GOT3 (cell line): ENCODE measurements around the gene HOXC11.
A peak's percentile ranks its signal among the peaks of the same experiment; 100 is the strongest.

Source experiments
- DNase-seq: peaks from one replicate; lab custom pipeline; 2025; ENCODE audit warnings: mixed read lengths; lab: John Stamatoyannopoulos, UW

HOXC11 gene

DNA sequence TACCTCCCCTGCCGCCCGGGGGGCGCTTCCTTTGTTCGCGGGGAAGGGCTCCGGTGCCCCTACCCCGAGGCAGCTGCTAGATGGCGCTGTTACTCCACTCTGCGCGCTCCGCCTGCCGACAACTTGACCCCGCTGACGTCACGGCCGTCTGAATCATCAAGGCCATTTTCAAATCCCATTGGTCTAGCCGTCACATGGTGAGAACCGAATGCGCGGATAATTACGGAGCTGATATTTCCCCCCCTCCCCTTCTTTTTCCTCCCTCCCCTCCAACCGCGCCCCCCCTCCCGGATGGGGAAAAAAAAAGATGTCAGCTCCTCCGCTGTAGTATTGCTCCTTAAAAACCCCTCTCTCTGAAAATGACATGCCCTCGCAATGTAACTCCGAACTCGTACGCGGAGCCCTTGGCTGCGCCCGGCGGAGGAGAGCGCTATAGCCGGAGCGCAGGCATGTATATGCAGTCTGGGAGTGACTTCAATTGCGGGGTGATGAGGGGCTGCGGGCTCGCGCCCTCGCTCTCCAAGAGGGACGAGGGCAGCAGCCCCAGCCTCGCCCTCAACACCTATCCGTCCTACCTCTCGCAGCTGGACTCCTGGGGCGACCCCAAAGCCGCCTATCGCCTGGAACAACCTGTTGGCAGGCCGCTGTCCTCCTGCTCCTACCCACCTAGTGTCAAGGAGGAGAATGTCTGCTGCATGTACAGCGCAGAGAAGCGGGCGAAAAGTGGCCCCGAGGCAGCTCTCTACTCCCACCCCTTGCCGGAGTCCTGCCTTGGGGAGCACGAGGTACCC, 12.2 kb downstream of the HOXC11 start, which contains the start of gene HOXC10:
HOXC10 (plus strand) TSS at position 246 of the 791 bp plus-strand sequence; CDS start at position 360, 114 bp downstream.
- peak; percentile 40 for DNase-seq

DNA sequence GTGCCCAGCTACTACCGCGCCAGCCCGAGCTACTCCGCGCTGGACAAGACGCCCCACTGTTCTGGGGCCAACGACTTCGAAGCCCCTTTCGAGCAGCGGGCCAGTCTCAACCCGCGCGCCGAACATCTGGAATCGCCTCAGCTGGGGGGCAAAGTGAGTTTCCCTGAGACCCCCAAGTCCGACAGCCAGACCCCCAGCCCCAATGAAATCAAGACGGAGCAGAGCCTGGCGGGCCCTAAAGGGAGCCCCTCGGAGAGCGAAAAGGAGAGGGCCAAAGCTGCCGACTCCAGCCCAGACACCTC, 12.7 kb downstream of the HOXC11 start:
- no peak for DNase-seq

DNA sequence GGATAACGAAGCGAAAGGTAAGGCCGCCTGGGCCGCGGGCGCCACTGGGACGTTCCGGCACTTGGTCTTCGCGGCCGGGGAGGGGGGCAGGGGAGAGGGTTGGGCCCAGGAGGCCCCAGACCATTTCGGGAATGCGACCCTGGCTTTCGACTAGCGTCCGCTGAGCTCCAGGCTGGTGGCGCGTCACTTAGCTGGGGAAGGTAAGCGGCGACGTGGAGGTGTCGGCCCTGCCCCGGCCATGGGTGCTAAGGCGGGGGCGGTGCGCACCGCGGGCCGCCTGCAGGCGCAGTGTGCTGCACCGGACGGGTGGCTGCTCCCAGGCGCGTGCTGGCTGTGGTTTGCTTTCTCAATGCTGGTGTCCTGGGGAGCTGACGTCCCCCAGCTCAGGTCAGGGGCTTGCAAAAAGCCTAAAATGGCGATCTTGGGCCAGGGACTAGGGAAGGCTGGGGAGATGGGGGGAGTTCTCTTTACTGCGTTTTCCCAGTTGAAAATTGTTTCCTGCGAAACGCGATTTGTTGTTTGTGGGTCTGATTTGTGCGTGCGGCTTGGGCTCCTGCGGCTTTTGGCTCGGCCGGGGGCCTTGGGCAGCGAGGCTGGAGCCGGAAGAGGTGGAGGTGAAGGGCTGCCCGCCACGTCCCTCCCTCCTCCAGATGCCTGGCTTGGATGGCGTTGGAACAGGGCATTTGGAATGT, 13.2 kb downstream of the HOXC11 start:
- no peak for DNase-seq

DNA sequence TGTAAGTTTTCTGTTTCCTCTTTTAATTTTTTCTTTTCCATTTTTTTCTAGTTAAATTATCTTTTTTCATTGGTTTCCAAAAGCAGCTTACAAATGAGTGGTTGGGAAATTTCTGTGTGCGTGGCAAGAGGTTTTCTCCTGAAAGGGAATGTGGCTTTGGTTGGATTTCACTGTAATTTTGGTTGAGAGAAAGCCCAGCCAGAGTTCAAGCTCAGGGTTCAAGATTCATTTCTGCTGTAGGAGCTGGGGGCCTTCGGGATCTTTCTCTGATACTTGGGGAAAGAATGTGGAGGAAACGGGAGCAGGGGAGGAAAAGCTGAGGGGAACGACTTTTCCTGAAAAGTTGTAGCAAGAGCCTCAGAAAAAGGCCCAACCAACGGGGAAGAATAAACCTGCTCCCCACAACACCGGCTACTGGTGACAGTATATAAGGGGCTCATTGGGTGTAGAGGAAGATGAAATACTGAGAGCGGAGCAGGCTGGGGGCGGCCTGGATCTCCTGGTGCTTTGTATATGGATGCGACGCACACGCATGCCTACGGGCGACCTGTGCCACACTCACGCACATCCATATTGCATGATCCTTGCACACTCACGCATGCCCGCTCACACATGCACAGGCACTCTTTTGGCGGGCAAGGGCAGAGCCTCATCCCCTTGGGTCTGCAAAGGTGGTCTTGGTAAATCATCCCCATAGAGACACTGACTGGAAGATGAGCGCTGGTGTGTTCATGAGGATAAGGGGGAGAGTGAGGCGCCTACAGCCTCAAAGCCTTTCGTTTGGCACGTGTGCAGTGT, 14.0 kb downstream of the HOXC11 start:
- no peak for DNase-seq

DNA sequence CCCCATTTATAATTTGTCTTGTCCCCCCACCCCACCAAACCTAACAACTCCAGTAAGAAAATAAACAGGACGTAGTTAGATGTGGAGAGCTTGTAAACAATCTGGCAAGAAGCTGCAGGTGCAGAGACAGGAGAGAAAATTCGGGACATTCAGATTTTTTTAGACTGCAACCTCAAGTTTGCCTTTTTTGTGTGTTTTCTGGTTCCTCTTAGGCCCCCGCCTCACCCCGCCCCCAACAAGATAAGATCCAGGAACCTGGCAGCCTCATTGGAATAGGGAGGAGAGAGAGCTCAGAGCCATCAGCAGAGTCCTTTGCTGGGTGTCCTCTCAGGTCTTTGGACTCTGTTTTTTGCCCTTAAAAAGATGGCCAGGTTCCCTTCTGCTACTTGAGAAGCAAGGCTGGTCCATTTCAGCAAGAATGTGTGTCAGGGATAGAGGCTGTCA, 14.9 kb downstream of the HOXC11 start:
- no peak for DNase-seq

DNA sequence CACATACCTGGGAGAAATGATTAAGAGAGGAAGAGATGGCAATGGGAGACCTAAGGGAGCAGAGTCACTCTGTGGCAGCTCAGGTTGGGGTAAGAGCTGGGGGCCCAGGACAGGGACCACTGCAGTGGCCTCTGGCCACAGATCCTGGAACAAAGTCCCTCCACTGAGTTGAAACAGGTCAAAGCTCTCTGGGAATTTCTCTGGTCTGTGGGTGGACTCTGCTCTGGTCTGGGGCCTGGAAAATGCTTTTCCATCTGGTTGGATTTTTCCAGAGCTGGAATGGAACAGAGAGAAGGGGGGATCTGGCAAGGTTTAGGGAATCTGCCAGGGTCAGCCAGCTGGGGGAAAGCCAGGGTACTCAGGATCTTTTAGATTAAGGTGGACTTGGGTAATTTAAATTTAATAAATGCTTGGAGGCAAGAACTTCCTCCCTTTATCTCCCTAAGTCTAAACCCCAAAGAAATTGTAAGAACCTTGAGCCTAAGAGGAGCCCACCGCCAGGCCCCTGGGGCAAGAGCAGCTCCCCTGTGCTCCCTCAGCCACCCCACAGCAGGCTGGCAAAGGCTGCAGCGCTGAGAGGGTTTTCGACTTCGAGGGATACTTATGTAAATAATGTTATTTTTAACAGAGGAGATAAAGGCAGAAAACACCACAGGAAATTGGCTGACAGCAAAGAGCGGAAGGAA, 15.8 kb downstream of the HOXC11 start:
- DNase-seq, result no peak

DNA sequence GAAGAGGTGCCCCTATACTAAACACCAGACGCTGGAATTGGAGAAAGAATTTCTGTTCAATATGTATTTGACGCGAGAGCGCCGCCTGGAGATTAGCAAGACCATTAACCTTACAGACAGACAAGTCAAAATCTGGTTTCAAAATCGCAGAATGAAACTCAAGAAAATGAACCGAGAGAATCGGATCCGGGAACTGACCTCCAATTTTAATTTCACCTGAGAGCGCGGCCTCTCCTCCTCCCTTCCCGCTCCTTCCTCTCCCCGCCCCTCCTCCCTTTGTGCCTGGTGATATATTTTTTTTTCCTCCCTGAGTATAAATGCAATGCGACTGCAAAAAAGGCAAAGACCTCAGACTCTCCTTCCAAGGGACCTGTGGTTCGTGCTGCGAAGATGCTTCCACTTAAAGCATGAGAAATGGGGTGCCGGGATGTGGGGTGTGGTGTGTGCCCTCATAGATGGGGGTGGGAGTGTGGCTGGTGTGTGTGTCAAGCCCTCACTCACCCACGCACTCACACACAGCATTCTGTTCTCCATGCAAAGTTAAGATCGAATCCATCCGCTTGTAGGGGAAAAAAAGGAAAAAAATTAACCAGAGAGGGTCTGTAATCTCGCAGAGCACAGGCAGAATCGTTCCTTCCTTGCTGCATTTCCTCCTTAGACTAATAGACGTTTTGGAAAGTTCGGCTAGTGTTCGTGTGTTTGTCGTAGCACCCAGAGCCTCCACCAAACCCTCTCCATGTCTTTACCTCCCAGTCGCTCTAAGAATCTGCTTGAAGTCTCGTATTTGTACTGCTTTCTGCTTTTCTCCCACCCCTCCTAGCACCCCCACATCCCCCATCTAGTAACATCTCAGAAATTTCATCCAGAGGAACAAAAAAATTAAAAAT, 16.5 kb downstream of the HOXC11 start:
- DNase-seq, result no peak

DNA sequence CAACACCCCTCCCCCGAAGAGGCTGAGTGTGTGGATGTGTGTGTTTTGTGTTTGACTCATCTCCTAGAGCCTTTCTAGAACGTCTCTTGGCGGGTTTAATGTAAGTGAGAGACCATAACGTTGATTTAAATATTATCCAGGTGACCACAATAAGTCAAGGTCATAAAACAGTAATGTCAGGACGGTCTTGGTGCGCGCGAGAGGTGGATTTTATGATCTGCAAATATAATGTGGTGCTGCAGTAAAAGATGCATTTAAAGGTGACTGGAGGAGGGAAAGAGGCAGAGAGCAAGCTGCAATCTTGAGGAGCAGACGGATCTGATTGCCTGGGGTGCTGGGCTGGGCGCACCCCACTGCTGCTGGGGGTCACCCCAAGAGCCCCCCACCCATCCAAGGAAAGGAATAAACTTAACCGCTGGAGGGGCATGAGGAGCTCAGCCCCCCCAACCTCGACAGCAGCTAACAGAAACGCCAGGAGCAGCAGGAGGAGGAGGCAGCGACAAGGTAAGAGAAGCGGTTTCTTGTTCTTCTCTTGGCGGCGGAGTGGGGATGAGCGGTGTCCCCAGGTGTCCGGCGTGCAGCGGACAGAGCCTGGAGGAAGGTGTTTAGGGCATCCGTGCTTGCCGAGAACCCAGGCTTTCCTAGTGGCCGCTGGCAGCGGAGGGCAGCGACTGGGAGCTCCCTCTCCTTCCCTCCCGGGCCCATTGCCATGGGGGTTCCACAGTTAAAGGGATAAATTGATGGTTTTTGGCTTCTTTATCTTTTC, 17.6 kb downstream of the HOXC11 start:
- no peak for DNase-seq

DNA sequence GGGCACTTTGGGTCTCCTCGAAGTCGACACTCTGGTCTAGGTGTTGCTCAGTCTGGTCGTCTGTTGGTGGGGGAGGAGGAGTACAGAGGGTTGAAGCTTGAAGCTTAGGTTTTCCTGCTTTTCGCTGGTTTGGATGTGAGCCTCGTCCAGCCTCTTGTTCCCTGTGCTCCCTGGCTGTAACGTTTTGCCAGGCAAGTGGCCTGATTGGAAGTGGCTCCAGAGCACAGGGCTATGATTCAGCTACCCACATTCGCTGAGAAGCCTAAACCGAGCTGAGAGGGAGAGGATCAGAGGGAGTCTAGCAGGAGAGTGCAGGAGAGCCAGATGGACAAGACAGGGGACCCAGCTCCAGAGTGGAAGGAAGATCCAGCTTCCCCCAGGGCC, 18.1 kb downstream of the HOXC11 start:
- no peak for DNase-seq

DNA sequence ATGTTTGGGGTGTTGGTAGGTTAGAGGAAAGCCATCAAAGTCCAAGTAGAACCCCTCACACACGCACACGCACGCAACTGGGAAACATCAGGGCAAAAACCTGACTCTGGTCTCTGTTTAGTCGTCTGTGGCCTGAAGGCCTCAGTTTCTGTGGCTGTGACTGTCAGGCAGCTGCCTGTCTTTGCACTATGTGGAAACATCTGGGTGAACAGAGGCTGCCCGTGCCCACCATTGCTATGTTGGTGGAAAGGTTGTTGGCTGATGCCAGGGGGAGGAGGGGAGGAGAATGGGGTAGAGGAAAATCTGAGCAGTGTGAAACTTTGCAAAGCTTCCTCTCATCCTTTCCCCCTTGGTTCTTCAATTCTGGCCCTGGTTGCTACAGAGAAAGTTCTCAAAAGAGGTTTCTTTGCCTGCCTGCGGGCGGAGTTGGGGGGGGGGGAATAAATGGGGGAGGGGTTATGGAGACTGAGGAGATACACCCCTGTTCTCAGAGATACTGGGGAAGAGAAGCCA, 19.5 kb downstream of the HOXC11 start:
- DNase-seq, result no peak

DNA sequence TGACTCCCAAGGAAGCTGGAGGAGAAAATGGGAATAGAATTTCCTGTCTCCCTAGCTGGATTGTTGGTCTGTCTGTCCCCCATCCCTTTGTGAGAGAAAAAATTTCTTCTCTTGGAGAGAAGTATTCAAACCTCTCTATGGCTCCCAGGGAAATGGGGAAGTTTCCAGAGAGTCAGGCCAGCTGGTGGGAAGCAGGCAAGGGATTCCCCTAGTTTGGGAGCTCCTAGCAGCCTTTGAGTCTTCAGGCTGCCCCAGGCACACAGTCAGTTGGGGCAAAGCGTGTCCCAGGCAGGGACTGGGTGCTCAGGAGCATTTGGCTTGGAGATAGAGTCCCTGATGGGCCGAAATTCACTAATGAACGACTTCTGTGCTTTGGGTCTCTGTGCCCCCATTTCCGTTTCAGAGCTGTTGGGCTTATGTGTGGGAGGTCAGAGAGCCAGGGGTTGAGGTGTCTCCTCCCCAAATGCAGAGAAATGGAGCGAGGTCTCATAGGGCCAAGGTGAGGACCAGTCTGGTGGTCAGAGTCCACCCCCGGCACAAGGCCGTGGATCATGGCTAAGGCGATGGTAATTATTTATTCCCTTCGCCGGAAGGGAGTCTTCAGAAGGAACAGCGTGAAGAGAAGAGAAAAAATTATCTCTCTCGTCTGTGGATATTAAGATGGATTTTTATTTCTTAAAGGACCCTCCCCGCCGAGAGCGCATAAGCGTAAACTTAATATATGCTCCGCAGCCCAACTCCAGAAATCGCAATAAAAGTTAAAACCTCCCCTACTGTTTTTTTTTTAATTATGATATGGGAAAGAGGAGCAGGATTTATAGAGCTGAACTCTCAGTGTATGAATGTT, 20.5 kb downstream of the HOXC11 start:
- no peak for DNase-seq

DNA sequence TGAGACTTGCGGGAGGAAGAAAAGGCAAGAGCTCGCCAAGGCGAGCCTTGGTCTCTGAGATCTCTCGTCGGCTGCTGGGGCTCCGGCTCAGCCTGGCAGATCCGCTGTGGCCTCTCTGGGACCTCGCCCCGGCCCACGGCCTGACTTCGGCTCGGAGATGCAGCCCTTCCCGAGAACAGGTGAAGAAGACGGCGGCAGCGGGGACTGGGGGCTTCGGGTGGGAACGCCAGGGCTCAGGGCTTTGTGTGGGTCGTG, 21.0 kb downstream of the HOXC11 start:
- DNase-seq, result no peak

DNA sequence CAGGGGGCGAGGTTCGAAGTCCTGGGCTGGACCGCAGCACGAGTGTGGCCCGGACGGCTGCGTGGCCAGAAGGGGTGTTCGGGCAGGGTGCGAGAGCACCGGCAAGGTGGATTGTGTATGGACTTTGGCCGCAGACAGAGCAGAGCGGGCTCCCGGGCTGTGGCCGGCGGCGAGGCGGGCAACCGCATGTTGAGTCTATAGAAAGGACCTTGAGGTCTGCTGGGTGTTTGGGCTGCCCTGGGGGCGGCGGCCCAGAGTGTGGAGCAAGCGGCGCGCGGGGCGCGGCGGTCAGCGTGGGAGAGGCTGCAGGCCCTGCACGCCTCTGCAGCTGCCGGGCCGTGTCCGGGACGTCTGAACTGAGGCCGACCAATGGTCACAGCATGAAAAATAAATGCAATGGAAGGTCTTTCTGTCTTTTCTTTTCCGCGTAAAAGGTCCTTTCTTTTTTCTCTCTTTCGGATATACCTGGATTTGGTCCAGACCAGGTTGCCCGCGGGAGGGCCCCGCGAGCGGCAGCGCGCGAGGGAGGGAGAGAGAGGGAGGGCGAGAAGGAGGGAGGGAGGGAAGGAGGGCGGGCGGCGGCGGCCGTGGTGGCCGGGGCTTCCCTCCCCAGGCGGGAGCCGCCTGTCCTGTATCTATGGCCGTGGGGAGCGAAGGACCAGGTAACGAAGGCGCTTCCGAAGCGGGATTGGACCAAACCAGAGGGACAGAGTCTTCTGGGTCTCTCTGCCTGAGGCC, 21.5 kb downstream of the HOXC11 start:
- no peak for DNase-seq

DNA sequence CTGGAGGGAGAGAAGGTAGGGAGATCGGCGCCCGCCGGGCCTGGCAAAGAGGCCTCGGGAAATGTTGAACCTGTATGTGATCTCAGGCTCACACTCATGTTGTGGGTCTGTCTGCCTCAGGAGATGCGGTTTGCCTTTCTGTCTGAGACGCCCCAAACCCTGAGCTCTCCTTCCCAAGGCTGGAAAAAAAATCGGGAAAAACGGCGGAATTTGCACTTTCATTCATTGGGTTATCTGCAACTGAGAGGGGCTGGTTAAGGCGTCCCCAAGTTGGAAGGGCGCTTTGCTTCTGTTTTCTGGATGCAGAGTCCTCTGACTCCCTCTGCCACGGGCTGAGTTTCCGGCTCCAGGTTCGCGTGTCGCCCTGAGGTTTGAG, 22.1 kb downstream of the HOXC11 start:
- no peak for DNase-seq

DNA sequence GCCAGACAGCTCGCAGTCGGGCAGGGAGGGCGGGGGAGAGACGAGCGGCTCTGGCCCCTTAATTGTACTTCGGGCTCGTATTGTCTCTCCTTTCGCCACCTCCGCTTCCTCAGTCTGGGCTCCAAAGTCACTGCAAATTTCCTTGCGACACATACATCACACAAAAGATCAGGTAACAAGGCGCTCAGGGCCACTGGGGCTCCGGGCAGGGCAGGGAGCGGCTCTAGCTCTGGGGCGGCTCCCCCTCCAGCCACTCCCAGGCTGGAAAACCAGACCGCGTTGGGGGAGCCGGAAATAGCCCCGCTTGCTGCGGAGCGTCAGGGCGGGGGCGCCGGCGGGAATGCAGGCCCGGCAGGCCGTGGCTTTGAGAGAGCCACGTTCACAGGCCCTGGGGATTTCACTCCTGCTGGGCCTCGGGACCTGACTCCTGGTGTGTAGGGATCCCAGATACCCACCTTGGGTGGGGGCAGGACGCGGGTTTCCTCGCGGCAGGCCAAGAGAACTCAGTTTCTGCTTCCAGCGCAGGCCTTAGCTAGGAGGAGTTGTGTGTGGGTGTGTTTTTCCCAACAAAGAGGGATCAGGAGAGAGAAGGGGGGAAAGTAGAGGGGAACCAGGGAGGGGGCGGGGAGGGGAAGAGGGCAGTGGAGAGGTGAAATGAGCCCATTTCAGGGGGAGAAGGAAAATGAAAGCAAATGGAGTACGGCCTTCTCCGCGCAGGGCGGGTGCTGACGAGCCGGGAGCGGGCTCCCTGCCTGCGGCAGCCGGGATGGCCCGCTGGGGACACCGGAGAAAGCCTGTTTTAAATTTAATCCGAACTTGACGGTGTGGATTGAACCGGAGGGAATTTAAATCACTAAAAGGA, 22.7 kb downstream of the HOXC11 start:
- no peak for DNase-seq

DNA sequence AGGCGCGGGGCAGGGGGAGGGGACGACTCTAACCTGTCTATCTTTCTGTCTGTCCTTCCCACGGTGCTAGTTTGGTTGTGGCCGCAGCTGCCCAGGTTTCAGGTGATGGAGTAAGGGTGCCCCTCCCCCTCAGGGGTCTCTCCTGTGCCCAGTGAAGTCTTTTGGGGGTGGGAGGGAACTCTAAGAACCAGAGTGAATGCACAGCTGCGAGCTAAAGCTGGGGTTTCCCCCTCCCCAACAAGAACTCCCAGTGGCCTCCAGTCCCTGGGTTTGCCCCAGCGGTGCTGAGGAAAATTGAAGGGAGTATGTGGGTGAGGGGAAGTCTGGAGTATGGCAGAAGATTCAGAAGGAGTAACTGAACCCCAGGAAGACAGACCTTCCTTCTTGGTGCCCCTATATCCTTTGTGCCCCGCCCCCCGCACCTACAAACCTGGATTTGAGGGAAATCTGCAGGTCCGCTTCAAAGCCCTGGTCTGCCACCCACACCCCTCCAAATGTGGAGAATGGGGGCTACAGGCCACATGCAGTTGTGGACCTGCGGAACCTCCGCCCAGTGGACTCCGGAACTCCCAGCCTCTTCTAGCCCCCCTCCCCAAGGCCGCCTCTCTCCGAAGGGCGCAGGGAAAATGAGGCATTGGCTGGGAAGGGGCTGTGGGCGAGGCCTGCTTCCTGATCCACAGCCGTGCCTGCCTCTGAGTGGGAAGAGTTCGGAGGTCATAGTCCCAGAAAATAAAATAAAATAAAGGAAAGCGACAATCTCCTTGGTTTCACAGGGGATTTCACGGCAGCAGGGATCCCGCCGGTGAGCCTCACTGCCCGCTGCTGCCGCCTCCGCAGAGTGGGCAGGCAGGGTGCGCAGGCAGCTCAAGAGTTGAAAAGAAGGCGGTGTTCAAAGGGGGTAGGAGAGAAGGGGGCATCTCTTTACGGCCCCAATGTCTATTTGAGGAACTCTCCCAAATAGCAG, 23.6 kb downstream of the HOXC11 start:
- no peak for DNase-seq
